Non-pigmented ciliary epithelial cell (primary cell): ENCODE data around the gene ADAM11.
"Not testable (repeated sequence)": the region's sequence is repeated elsewhere in the genome, so short reads cannot be mapped to it uniquely, and the experiment has no call there.

Source experiments
- DNase-seq: peaks from one replicate; pipeline ENCODE4 v3.0.0-alpha.2; 2010; ENCODE audit warnings: low read depth

The ADAM11 gene, protein sequence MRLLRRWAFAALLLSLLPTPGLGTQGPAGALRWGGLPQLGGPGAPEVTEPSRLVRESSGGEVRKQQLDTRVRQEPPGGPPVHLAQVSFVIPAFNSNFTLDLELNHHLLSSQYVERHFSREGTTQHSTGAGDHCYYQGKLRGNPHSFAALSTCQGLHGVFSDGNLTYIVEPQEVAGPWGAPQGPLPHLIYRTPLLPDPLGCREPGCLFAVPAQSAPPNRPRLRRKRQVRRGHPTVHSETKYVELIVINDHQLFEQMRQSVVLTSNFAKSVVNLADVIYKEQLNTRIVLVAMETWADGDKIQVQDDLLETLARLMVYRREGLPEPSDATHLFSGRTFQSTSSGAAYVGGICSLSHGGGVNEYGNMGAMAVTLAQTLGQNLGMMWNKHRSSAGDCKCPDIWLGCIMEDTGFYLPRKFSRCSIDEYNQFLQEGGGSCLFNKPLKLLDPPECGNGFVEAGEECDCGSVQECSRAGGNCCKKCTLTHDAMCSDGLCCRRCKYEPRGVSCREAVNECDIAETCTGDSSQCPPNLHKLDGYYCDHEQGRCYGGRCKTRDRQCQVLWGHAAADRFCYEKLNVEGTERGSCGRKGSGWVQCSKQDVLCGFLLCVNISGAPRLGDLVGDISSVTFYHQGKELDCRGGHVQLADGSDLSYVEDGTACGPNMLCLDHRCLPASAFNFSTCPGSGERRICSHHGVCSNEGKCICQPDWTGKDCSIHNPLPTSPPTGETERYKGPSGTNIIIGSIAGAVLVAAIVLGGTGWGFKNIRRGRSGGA

DNA sequence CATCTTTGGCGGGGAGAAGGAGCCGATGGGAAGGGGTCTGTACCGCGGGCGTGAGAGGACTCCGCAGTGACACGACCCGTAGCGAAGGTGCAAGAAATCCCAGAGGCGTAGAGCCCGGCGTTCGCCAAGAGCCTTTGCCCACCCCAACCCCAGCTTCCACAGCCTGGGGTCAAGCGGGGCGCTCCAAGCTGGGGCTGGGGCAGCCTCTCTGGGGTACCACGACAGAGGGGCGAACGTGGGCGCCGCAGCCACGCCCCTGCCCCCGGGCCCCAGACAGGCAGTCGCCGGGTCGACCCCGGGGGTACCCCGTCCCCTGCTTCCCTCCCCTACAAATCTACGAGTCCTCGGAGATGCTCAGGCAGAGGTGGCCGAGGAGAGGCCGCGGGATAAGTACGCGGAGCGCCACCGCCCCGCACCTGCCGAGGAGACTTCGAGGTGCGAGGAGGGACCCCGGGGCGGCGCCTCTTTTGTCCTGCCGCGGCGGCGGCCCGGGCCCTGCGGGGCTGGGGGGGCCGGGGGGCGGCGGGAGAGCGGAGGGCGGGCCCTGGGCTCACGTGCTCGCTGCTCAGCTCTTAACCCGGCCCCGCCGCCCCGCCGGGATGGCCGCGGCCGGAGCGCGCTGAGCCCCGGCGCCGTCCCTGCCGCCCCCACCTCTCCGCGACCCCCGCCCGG is at the start of gene ADAM11:
ADAM11 (plus strand) TSS at position 575 of the 672 bp plus-strand sequence. CDS start 212 bp downstream, outside the sequence.
- DNase-seq: no peak

DNA sequence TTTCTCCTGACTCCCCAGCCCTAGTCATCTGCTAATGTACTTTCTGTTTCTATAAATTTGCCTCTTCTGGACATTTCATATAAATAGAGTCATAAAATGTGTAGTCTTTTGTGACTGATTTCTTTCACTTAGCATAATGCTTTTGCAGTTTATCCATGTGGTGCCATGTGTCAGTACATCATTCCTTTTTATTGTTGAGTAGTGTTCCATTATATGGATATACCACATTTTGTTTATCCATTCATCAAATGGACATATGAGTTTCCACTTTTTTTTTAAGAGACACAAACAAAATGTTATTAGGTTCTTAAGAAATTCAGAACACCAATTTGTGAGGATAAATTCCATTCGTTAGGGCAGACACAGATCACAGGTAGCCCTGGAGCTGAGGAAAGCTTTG is 39.3 kb upstream of the ADAM11 start:
- no peak for DNase-seq

DNA sequence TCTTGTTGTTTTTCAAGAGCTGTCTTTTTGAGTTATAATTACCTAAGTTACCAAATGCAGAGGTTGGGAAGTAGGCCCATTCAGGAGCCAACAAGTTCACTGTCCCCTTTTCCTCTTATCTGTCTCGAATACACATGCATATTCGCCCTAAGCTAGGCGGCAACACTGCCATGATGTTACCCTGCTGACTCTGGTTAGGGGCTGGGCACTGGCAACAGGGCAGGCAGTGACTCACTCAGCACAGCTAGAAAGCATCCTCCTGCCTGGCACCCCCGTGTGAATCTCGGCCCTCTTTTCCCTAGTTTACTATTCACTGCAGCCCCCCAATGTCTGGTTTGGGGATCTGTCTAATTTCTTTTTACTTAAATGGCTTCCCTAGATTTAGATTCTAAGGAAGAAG is 36.5 kb upstream of the ADAM11 start:
- no peak for DNase-seq

GRCh38 chr17:44726121-44726520 is 32.7 kb upstream of the ADAM11 start:
- not testable (repeated sequence) for DNase-seq

GRCh38 chr17:44733753-44734152 is 25.0 kb upstream of the ADAM11 start:
- no peak for DNase-seq

DNA sequence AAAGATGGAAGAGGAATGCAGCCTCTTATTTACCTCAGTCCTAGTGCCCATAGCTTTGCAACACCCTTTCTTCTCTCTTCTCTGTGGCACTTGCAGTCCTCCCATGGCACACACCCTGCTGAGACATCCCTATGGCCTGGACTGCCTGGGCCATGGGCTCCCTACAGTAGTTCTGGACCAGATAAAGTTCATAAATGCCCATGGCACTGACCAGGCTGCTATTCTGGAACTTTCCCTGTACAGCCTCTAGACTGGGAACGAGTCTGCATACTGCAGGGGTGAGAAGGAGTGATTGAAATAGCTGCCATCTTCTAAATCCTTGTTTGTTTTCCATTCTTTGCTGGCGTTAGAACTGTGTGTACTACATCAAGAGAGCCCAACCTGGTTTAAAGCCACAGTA is 24.5 kb upstream of the ADAM11 start:
- no peak for DNase-seq

- DNase-seq: no peak
Observed at GRCh38 chr17:44736551-44737240, 22.1 kb upstream of the ADAM11 start.

DNA sequence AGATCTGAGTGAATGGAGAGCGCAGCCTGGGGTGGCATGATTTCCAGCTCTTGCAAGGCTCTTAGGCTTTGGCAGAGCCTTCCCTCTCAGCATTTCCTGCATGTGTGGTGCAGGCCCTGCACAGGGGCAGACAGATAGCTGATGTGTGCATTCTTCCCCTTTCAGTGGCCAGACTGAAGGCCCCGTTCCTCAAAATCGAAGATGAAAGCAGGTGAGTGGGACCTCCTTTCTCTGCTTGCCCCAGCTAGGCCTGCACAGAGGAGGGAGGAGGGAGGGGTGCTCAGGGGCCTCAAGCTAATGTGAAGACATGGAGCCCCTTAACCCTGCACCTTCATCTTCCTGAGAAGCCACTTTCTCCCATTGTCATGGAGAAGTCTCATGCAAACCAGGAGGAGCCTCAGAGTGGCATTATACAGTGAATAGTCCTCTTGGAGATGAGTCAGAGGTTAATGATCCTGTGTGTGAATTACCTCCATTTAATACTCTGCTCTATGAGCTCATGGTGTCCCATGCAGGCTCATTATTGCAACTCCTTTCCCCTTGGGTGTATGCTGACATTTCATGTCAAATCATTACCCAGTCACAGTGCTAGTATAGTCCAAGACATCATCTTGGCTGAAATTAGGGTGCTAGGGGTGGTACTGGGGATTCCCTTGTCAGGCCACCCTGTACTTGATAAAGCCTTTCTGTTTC is 20.4 kb upstream of the ADAM11 start:
- no peak for DNase-seq

- DNase-seq: no peak
Observed at GRCh38 chr17:44741316-44741715, 17.5 kb upstream of the ADAM11 start.

DNA sequence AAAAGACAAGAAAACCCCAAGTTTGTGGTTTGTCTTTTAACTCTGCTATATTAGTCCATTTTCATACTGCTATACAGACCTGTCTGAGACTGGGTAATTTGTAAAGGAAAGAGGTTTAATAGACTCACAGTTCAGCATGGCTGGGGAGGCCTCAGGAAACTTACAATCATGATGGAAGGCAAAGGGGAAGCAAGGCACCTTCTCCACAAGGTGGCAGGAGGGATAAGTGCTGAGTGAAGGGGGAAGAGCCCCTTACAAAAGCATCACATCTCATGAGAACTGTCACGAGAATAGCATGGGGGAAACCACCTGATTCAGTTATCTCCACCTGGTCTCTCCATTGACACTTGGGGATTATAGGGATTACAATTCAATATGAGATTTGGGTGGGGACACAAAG is 13.5 kb upstream of the ADAM11 start:
- DNase-seq: no peak

DNA sequence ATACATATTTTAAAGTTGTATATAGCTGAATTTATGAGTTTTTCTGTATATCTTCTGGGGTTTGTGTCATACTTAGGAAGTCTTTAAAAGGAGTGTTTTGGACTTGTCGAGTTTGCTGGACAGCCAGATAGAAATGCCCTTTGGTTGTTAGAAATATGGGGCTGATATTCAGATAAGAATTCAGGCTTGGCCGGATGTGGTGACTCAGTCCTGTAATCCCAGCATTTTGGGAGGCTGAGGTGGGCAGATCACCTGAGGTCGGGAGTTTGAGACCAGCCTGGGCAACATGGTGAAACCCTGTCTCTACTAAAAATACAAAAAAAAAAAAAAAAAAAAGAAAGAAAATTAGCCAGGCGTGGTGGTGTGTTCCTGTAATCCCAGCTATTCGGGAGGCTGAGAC is 13.1 kb upstream of the ADAM11 start:
- DNase-seq: not testable (repeated sequence)

DNA sequence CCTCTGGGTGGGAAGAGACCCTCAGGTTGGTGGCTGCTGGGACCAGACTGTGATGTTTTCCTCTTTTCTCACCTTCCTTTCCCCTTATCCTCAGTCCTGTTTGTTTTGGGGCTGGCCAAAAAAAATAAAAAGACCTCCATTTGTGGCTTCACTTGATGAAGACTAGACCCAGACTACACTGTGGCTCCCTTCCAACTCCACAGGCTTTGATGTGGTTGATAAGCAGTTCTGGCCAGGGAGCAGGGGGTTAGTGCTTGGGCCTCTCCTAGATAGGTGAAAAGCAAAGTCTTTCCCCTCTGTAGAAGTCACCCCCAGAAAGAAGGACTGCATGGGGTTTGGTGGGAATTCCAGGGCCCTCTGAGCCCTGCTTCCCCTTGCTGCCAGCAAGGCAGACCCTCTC is 11.2 kb upstream of the ADAM11 start:
- no peak for DNase-seq

DNA sequence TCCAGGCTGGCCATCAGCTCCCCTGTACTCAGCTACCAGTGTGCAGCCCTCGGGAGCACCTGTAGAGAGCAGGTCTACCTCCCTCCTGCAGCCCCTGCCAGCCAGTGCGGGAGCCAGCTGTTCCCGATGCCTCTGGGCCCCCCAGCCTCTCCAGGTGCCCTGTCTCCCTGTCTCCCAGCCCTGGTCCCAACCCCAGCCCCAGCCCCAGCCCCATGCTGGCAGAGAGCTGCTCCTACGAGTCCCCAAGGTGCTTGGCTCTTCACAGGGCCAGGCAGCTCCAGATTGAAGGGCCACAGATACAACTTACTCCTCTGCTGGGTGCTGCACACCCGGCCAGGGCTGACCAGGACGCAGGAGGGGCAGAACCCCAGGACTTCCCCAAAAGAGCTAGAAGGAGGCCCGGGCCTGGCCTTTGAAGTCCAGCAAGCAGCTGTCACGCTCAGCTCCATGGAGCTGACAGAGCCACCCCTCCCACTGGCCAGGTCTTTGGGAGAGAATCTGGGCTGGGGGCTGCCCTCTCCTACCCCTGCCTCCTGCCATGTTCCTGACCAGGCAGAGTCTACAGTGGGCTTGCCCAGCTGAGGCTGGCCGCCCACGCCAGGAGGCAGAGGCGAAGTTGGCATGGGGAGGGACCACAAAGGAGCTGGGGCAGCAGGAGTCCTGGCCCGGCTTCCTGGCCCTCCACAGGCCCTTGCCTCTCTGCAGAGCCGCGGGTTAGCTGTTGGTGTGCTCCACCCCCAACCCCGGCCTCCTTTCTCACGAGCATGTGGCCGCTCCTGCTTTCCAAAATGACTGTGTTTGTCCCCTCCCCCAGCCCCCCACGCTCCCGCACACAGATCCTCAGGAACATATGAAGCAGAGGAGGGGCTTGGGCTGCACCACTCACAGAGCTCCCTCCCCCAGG is 9.5 kb upstream of the ADAM11 start:
- DNase-seq: no peak

- no peak for DNase-seq
Observed at GRCh38 chr17:44749980-44750318, 8.8 kb upstream of the ADAM11 start.

DNA sequence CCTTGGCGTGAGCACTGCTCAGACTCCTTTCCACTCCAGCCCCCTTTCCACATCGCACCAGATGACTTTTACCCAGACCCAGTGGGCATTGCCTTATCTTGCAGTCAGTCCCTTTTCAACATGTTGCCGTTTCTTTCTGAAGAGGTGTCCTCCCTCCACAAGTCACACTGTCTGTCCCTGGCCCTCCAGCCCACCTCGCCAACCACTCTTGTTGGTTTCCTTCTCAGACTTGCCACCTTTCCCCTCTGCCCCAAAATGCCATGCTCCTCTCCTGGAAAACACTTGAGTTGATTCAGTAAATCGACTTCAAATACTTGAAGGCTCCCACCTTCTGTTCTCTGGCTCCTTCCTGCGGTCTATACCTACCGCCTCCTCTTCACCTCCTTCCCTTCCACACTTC is 7.5 kb upstream of the ADAM11 start:
- DNase-seq: no peak

- no peak for DNase-seq
Observed at GRCh38 chr17:44751806-44752205, 7.0 kb upstream of the ADAM11 start.

DNA sequence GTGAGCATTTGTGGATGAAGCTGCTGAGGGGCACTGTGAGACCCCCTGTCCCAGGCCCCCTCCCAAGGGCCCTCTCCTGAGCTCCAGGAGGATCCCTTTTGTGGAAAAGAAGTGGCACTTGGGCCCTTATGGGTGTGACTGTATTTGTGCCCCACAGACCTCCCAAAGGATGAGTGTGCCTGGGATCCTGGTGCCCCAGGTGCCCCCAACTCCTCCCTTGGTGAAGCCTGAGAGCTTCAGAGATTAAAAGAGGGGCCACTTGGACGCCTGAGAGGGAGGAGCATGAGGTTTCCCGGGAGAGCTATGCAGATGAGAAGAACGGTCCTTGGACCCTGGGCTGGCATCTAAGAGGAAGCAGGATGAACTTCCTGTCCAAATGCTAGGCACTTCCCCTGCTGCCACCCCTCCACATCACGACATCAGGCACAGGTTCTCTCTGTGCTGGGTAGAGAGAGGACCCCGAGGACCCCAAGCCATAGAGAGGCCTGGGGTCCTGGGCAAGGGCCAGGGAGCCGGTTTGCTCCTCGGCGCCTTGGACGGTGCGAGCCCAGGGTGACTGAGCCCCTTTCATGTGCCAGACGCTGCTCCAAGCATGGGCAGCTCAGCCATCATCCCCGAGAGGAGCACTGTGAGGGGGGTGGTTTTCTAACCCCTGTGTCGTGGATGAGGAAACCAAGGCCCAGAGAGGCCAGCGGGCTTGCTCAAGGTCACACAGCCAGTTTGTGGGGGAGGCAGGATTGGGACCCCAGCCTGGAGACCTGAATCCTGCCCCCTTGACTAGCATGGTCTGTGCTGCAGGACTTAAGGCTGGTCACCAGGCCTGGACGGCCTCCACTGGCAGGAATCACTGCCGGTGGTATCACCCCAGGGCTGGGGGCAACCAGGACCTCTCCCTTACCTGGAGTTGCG is 5.6 kb upstream of the ADAM11 start:
- DNase-seq: no peak

- DNase-seq: no peak
Observed at GRCh38 chr17:44754276-44754675, 4.5 kb upstream of the ADAM11 start.

DNA sequence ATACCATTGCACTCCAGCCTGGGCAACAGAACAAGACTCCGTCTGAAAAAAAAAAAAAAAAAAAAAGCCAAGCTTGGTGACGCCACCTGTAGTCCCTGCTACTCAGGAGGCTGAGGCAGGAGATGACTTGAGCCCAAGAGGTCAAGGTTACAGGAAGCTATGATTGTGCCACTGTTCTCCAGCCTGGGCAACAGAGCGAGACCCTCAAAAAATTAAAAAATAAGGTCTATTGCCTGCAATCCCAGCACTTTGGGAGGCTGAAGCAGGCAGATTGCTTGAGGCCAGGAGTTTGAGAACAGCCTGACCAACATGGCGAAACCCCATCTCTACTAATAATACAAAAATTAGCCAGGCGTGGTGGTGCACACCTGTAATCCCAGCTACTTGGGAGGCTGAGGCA is 3.6 kb upstream of the ADAM11 start:
- DNase-seq: not testable (repeated sequence)
